ENCODE results near the gene DNMT3A. TPM values are rescaled to one million over a fixed set of nuclear protein-coding genes. Genes with fewer than 3 reads are reported as not detected.
"Not testable (repeated sequence)": the region's sequence is repeated elsewhere in the genome, so short reads cannot be mapped to it uniquely, and the experiment has no call there.

Gene DNMT3A
- total and polyA plus RNA-seq, 12 donors = 10.6 to 53.4 (median 25.0) TPM

GRCh38 chr2:25213229-25213628 is 128.5 kb downstream of the DNMT3A start:
- DNase-seq = no peak
- H3K4me1 ChIP-seq (replicated peaks in 1 of 2) = peaks cover 6 to 7% of the 10 kb centered on the region in 2 donors
- no peaks in the 10 kb centered on the region for H3K36me3 ChIP-seq (replicated peaks in 1 of 2)
- no peak overlapping the region for H3K27ac ChIP-seq
- WGBS, 4 donors = 57 to 75% (median 68%) methylated on average over 8 of the region's 8 CpGs
- no peaks in the 10 kb centered on the region for H3K9me3 ChIP-seq (replicated peaks in 1 of 3)
- intact Hi-C loops (cut with DNase I) = no loop called here
- no peaks in the 10 kb centered on the region for H3K27me3 ChIP-seq
- TF ChIP-seq POLR2A (IDR thresholded peaks at IDR 0.05) (no peak), CTCF (IDR thresholded peaks at IDR 0.05) (no peak)
- H3K4me3 ChIP-seq = no peak overlapping the region

- H3K4me1 ChIP-seq (replicated peaks in 1 of 2); DNase-seq; intact Hi-C loops (cut with DNase I); H3K4me3 ChIP-seq; H3K27me3 ChIP-seq; H3K27ac ChIP-seq; H3K9me3 ChIP-seq (replicated peaks in 1 of 3); H3K36me3 ChIP-seq (replicated peaks in 1 of 2): not testable (repeated sequence)
- WGBS, 4 donors = 91 to 99% (median 95%) methylated on average over 6 of the region's 6 CpGs
Measured at GRCh38 chr2:25210923-25211322, 130.8 kb downstream of the DNMT3A start.

GRCh38 chr2:25207078-25207545 is 134.6 kb downstream of the DNMT3A start:
- intact Hi-C loops (cut with DNase I) = no loop called here
- Histone ChIP-seq H3K4me1 (replicated peaks in 1 of 2) (peaks cover 0 to 3% of the 10 kb centered on the region in 2 donors), H3K4me3 (no peak overlapping the region)

GRCh38 chr2:25204190-25204838 is 137.4 kb downstream of the DNMT3A start:
- Histone ChIP-seq H3K36me3 (replicated peaks in 1 of 2) (no peaks in the 10 kb centered on the region), H3K9me3 (replicated peaks in 1 of 3) (no peaks in the 10 kb centered on the region), H3K27ac (peak overlapping the region in 1 of 5 donors; percentile 49), H3K4me1 (replicated peaks in 1 of 2) (no peaks in the 10 kb centered on the region), H3K27me3 (no peaks in the 10 kb centered on the region), H3K4me3 (peak overlapping the region in 1 of 4 donors; percentile 35)
- no peak for DNase-seq
- no peak for TF ChIP-seq POLR2A (IDR thresholded peaks at IDR 0.05)
- TF ChIP-seq CTCF (IDR thresholded peaks at IDR 0.05) = no peak
- intact Hi-C loops (cut with DNase I) = no loop called here
- 43 to 68% (median 57%) methylated on average over 21 to 59 of the region's 59 CpGs for WGBS, 4 donors

More at GRCh38 chr2:25207078-25207545, 134.6 kb downstream of the DNMT3A start:
- no peaks in the 10 kb centered on the region for H3K9me3 ChIP-seq (replicated peaks in 1 of 3)
- DNase-seq = no peak
- H3K27me3 ChIP-seq = no peaks in the 10 kb centered on the region
- H3K36me3 ChIP-seq (replicated peaks in 1 of 2) = no peaks in the 10 kb centered on the region
- TF ChIP-seq CTCF (IDR thresholded peaks at IDR 0.05) (no peak), POLR2A (IDR thresholded peaks at IDR 0.05) (no peak)
- no peak overlapping the region for H3K27ac ChIP-seq
- WGBS, 4 donors = 71 to 87% (median 77%) methylated on average over 4 to 5 of the region's 5 CpGs

- intact Hi-C loops (cut with DNase I) = no loop called here
- WGBS, 4 donors = 80 to 88% (median 84%) methylated on average over 11 of the region's 11 CpGs
Measured at GRCh38 chr2:25202275-25202674, 139.4 kb downstream of the DNMT3A start.

More at GRCh38 chr2:25202275-25202674, 139.4 kb downstream of the DNMT3A start:
- TF ChIP-seq POLR2A (IDR thresholded peaks at IDR 0.05) = no peak
- TF ChIP-seq CTCF (IDR thresholded peaks at IDR 0.05) = no peak
- no peak for DNase-seq
- no peak overlapping the region for H3K4me3 ChIP-seq
- H3K36me3 ChIP-seq (replicated peaks in 1 of 2) = no peaks in the 10 kb centered on the region
- no peaks in the 10 kb centered on the region for H3K9me3 ChIP-seq (replicated peaks in 1 of 3)
- H3K27me3 ChIP-seq = no peaks in the 10 kb centered on the region
- H3K27ac ChIP-seq = no peak overlapping the region
- no peaks in the 10 kb centered on the region for H3K4me1 ChIP-seq (replicated peaks in 1 of 2)
